HepG2 (cell line): ENCODE data around the gene TADA2A. TPM values are rescaled to one million over a fixed set of nuclear protein-coding genes. Genes with fewer than 3 reads are reported as not detected.
A peak's percentile ranks its signal among the peaks of the same experiment; 100 is the strongest.

Source experiments
- CTCF ChIP-seq: sonication (generic); formaldehyde crosslinking; IDR thresholded peaks from 2 replicates; pipeline ENCODE4 v1.5.0; 2020; ENCODE audit warnings: mild to moderate bottlenecking, missing genetic modification reagents, moderate library complexity
- EED ChIP-seq: sonication (generic); formaldehyde crosslinking; IDR thresholded peaks from 2 replicates; pipeline ENCODE4 v1.5.0; 2020; ENCODE audit warnings: mild to moderate bottlenecking, missing genetic modification reagents
- GLI4 ChIP-seq: sonication (generic); formaldehyde crosslinking; IDR thresholded peaks from 2 replicates; pipeline ENCODE4 v1.5.1; 2020; ENCODE audit warnings: missing genetic modification reagents, mild to moderate bottlenecking, moderate library complexity, borderline replicate concordance
- GPBP1L1 ChIP-seq: sonication (generic); formaldehyde crosslinking; IDR thresholded peaks from 2 replicates; pipeline ENCODE4 v1.5.0; 2020; ENCODE audit warnings: mild to moderate bottlenecking, missing genetic modification reagents
- HCFC1 ChIP-seq: fragments of 150-350 bp; IDR thresholded peaks from 2 replicates; pipeline ENCODE4 v1.6.1; 2014; ENCODE audit warnings: low read depth, low read length
- HOMEZ ChIP-seq: IDR thresholded peaks from 2 replicates; pipeline ENCODE4 v1.6.1; 2016; ENCODE audit warnings: low read depth
- ISX ChIP-seq: sonication (generic); formaldehyde crosslinking; conservative IDR thresholded peaks from 2 replicates; pipeline ENCODE4 v1.5.0; 2020; ENCODE audit warnings: missing genetic modification reagents
- KAT8 ChIP-seq: IDR thresholded peaks from 2 replicates; pipeline ENCODE4 v1.6.1; 2016; ENCODE audit warnings: missing genetic modification reagents, missing compliant biosample characterization
- MYC ChIP-seq: sonication (generic); formaldehyde crosslinking; IDR thresholded peaks from 2 replicates; pipeline ENCODE4 v1.9.0; 2021; ENCODE audit warnings: missing genetic modification reagents, borderline replicate concordance
- NR2F1 ChIP-seq, 2 experiments: fragments of 450-650 bp in 1 of 2; formaldehyde crosslinking in 1 of 2; IDR thresholded peaks; 2 replicates each; pipeline versions ENCODE4 v1.5.0 to v1.6.1; 2016 to 2020; ENCODE audit warnings: mild to moderate bottlenecking in 1 of 2, missing compliant biosample characterization in 1 of 2, missing genetic modification reagents in 1 of 2, moderate library complexity in 1 of 2
- NR2F2 ChIP-seq: IDR thresholded peaks from 2 replicates; pipeline ENCODE4 v1.6.1; 2012; ENCODE audit warnings: low read depth, inconsistent platforms, borderline replicate concordance
- POLR2AphosphoS5 ChIP-seq: IDR thresholded peaks from 2 replicates; pipeline ENCODE4 v1.6.1; 2012; ENCODE audit warnings: low read depth, low read length
- PREB ChIP-seq: sonication (generic); formaldehyde crosslinking; IDR thresholded peaks from 2 replicates; pipeline ENCODE4 v1.4.0; 2020; ENCODE audit warnings: missing genetic modification reagents
- RBFOX2 ChIP-seq: fragments of 200-400 bp; formaldehyde crosslinking; IDR thresholded peaks from 2 replicates; pipeline ENCODE4 v1.6.1; 2017; ENCODE audit warnings: low read depth, mild to moderate bottlenecking, low read length
- RCOR2 ChIP-seq: IDR thresholded peaks from 2 replicates; pipeline ENCODE4 v1.6.1; 2016; ENCODE audit warnings: missing biosample characterization, missing genetic modification reagents
- RXRB ChIP-seq: IDR thresholded peaks from 2 replicates; pipeline ENCODE4 v1.6.1; 2016; ENCODE audit warnings: borderline replicate concordance, missing genetic modification reagents, missing compliant biosample characterization
- SIX1 ChIP-seq: sonication (generic); formaldehyde crosslinking; IDR thresholded peaks from 2 replicates; pipeline ENCODE4 v1.4.0; 2020; ENCODE audit warnings: missing genetic modification reagents, borderline replicate concordance
- ZBTB33 ChIP-seq: sonication (generic); formaldehyde crosslinking; IDR thresholded peaks from 2 replicates; pipeline ENCODE4 v1.4.0; 2020; ENCODE audit warnings: missing genetic modification reagents
- ZKSCAN5 ChIP-seq: sonication (generic); formaldehyde crosslinking; IDR thresholded peaks from 2 replicates; pipeline ENCODE4 v1.5.1; 2020; ENCODE audit warnings: mild to moderate bottlenecking, missing genetic modification reagents
- ZKSCAN8 ChIP-seq: IDR thresholded peaks from 2 replicates; pipeline ENCODE4 v1.6.1; 2016; ENCODE audit warnings: borderline replicate concordance, missing genetic modification reagents, missing compliant biosample characterization
- ZNF282 ChIP-seq: fragments of 450-650 bp; IDR thresholded peaks from 2 replicates; pipeline ENCODE4 v1.6.1; 2018; ENCODE audit not compliant: partially characterized antibody
- ZNF501 ChIP-seq: sonication (generic); formaldehyde crosslinking; IDR thresholded peaks from 2 replicates; pipeline ENCODE4 v1.5.1; 2020; ENCODE audit warnings: mild to moderate bottlenecking, moderate library complexity, missing genetic modification reagents
- ZNF549 ChIP-seq: sonication (generic); formaldehyde crosslinking; IDR thresholded peaks from 2 replicates; pipeline ENCODE4 v1.5.0; 2020; ENCODE audit warnings: missing genetic modification reagents
- ZNF558 ChIP-seq: sonication (generic); formaldehyde crosslinking; IDR thresholded peaks from 2 replicates; pipeline ENCODE4 v1.9.0; 2022; ENCODE audit warnings: mild to moderate bottlenecking, missing genetic modification reagents, borderline replicate concordance
- ZNF576 ChIP-seq: sonication (generic); formaldehyde crosslinking; IDR thresholded peaks from 2 replicates; pipeline ENCODE4 v1.4.0; 2020; ENCODE audit warnings: mild to moderate bottlenecking, missing genetic modification reagents
- polyA plus RNA-seq, 8 experiments: library from polyadenylated mRNA; depleted of rRNA in 3 of 8; stranded (reverse) in 7 of 8; unstranded in 1 of 8; fragments of >200 nt; fragmentation: Illumina TruSeq in 4 of 8; extraction: Trizol in 4 of 8; gene quantifications; 2 replicates each; pipeline versions ENCODE4 v1.2.1 to v1.2.3, GENCODE V29; 2011 to 2016; ENCODE audit warnings: low read depth in 4 of 8, missing spikeins in 1 of 8, mixed read lengths in 1 of 8; ENCODE audit not compliant: insufficient read depth in 1 of 8
- total RNA-seq, 5 experiments: library from RNA; depleted of rRNA; stranded (reverse); fragments of >200 nt; fragmentation: Illumina TruSeq; extraction: Trizol; gene quantifications; 2 replicates each; pipeline ENCODE4 v1.2.3, GENCODE V29; 2016; ENCODE audit warnings: low read depth in 1 of 5

The TADA2A gene
- total and polyA plus RNA-seq, 2 of the 13 experiments (the other 11 are each of a cell fraction or from before 2014, with no cell fraction given), result 8.0 to 14.0 TPM

GRCh38 chr17:37494401-37494831 lies 87.7 kb downstream of the TADA2A start (continued):
- TF ChIP-seq SIX1 (CRISPR knock-in tag), result no peak
- TF ChIP-seq KAT8, result no peak
- no peak for TF ChIP-seq ZNF576 (CRISPR knock-in tag)
- TF ChIP-seq NR2F1 (CRISPR knock-in tag; IDR thresholded peaks at IDR 0.05), result no peak
- no peak for TF ChIP-seq HCFC1
- TF ChIP-seq ZKSCAN8, result no peak
- TF ChIP-seq NR2F2, result no peak
- no peak for TF ChIP-seq ISX (CRISPR knock-in tag)
- TF ChIP-seq CTCF (CRISPR knock-in tag), result no peak
- TF ChIP-seq ZBTB33 (CRISPR knock-in tag), result no peak
- TF ChIP-seq ZNF501 (CRISPR knock-in tag), result no peak
- peak; percentile 24; the same call in 1 of the 2 replicates for TF ChIP-seq MYC (CRISPR knock-in tag)
- no peak for TF ChIP-seq RBFOX2
- no peak for TF ChIP-seq ZNF558 (CRISPR knock-in tag)
- no peak for TF ChIP-seq GLI4
- no peak for TF ChIP-seq GPBP1L1 (CRISPR knock-in tag)
- TF ChIP-seq ZNF282, result no peak
- no peak for TF ChIP-seq POLR2AphosphoS5
- TF ChIP-seq ZNF549 (CRISPR knock-in tag), result no peak
- no peak for TF ChIP-seq ZKSCAN5 (CRISPR knock-in tag)
- no peak for TF ChIP-seq EED (CRISPR knock-in tag)
- TF ChIP-seq RXRB (CRISPR knock-in tag), result peak; percentile 60
- no peak for TF ChIP-seq HOMEZ
- 0 out of 2 replicates have a peak, but pooled peaks have one; percentile 33 for TF ChIP-seq RCOR2 (CRISPR knock-in tag)
- TF ChIP-seq PREB (CRISPR knock-in tag), result no peak
